ENCODE measurements around the gene TSEN15.

TSEN15 gene

DNA sequence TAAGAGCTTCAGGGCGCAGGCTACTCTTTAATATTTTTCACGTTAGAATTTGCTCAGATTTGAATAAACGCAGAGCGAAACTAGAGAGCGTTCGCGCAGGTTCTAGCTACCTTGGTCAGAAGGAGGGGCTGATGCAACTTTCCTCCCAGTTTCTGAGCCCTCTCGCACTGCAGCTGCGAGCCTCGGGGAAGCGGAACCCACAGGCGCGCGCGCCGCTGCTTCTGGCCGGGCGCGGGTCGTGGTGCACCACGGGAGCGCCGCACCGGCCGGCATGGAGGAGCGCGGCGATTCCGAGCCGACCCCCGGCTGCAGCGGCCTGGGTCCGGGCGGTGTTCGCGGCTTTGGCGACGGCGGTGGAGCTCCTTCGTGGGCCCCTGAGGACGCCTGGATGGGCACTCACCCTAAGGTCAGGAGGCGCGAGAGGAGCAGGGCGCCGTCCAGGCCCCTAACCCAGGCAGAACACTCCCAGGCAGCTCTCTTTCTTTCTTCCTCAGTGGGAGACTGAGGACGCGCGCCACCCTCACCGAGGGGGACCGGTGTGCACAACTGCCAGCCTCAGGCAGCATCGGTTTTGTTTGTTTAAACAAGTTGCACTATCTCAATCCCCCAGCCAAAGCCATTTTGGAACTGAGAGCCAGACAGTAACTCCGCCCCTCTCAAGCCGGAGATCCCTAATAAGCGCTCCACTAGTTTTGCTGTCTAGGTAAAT is at the start of gene TSEN15:
TSS of gene TSEN15 (plus strand) at position 246 of the 709 bp plus-strand sequence. CDS start at position 272, 26 bp downstream.
- peak; percentile 59 to 81 for DNase-seq

DNA sequence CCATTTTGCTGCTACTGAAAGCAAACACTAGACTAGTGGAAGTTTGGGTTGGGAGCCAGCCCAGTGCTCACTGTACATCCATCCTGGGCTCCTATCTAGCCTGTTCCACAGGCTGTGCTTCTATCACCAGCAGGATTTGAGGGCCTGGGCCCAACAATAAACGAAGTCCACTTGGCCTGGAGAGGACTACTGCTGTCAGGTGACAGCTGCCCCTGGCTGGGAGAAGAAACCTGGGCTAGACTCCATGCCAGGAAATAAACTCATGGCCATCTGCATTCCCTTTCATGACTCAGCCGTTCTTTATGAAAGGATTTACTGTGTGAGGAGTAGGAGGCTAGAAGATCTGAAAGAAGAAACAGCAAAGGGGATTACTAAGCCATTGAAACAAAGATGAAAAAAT is 49.5 kb upstream of the TSEN15 start:
- DNase-seq: peak in 1 of 2 experiments; percentile 36

DNA sequence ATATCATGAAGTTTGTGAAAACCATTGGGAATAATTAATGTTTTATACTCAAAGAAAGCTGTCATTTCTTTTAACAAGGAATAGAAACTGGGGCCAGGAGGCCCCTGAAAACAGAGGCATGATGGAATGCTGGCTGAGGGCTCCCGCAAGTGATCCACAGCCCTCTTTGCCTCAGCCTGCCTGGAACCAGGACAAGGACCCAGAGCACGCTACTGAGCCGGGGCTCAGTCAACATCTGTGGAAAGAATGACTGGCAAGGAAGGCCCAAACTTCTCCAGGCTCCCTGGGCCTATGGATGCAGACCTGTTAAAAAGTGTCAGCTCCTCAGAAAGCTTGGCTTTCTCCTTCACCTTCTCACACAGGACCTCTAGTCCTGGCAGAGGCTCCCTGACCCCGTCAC is 46.6 kb upstream of the TSEN15 start:
- DNase-seq: no peak

DNA sequence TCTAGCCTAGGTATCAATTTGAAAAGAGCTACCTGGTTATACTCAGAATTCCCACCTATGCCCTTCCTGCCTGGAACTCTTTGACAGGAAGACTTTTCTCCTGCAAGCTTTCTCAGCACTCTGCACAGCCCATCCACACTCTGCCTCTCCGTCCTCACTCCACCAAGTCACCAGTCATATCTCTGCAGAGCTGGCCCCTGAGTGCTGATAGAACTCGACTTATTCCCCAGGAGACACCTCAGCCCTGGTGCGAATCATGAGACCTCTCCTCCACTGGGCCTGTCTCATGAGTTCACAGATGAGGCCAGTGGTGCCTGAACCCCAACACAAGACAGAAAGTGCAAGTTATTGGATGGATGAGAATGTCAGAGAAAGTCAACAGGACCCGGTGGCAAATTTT is 46.0 kb upstream of the TSEN15 start:
- no peak for DNase-seq

DNA sequence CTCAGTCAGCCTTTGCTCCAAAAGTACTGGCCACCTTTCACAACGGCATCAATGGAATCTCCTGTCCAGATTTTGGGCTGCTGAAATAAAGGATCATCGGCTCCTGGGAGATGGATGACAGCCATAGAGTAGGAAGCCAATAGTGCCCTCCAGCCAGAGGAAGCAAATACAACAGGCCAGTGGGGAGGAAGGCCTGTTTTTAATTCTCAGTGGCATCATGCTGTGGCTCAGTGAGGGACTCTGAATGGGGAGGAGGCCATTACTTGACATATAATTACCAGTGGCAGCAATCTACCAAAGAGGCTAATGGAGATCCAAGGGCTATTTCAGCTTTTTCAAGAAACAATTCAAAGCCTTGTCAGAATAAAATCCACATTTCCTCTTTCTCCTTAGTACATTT is 40.7 kb upstream of the TSEN15 start:
- no peak for DNase-seq

DNA sequence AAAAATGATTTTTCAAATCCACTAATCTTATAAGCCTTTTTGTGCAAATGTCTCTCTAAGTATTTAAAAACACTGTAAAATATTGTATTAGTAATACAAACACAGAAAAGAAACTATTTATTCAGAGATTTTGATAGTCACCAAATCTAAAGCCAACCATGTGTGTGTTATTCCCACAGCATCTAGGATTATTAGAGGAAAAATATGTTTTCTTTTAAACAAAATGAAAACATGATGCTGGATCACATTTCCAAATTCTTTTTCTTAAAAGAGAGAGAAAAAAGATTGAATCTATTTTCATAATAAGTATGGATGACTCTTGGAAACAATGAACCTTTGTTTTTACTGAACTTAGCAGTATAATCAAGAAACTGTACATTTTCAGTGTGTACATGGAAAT is 39.3 kb upstream of the TSEN15 start:
- no peak for DNase-seq

DNA sequence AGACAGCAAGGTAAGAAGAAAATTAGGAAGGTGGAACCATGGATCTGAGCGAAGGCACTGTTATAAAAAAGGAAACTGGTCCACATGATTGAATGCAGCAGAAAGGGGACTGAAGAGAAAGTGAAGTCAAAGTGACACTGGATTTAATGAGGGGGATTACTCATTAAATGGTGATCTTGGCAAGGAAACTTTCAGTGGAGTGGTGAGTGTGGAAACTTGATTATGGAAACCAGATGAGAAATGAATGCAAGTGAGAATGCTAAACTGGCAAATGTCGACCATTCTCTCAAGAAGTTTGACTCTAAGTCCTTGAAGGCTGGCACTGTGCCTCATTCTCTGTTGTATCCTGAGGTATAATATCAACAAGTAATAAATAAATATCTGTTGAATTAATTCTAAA is 37.3 kb upstream of the TSEN15 start:
- no peak for DNase-seq

DNA sequence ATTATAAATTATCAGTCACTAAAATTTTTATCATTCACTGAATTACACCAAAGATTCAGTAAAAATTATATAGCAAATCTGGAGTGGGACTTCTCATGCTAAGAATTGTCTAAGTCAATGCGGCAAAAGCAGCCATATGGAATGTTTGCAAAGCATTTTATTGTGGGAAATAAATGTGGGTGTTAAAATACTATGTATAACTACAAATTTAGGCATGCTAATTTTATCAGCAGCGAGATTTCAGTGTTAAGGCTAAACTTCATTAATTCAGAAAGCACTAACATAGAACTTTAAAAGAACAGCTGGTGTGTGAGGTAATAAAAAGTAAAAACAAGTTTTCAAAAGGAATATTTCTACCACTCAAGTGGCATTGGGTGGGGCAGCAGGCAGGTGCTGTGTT is 35.4 kb upstream of the TSEN15 start:
- peak in 1 of 2 experiments; percentile 16 for DNase-seq

DNA sequence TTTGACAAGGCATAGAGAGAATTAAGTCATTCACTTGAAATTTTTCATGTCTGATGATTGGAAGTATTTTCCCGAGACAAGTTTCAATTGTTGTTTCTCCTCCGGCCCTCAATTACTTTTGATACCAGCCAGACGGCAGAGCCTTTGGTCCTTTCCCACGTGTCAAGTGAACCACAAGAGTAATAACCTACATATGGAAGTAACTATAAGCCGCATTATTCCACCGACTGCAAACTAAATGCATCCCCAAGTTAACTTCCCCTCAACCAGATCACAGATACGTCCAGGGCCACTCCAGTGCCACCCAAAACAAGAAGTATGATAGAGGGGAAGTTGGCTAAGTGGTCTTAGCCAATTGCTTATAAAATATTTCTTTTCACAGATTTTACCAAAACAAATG is 34.2 kb upstream of the TSEN15 start:
- no peak for DNase-seq

DNA sequence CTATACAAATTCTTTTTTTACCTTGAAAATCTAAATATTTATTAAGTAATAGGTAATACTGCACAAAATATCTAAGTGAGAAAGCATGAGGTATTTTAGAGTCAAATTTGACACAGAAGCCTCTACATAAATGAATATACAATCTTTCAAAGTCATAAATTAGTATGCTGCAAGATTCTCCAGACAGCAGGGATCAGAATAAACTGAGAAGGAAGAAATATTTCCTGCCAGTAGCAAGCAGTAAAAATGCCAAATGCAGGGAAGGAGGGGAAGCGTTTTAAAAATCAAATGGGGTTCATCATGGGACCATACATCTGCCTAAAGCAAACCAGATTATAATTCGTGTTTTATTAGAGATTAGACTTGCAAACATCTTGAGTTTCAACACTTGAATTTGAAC is 32.9 kb upstream of the TSEN15 start:
- no peak for DNase-seq

DNA sequence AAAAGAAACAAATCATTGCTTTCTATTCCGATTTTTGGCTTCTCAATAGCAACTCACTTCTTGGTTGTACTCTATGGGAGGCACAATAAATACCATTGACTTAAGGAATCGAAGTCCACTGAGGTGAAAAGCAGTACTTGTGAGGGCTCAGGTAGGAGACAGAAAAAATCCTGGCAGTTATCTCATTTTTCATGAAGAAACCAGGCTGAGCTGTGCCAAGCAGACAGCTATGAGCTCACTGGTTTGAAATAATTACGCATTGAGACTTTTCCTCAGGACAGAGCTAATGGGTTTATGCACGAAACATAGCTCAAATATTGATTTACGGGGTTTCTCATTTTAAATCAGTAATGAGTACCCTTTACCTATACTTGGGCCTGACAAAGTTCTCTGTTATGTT is 32.5 kb upstream of the TSEN15 start:
- no peak for DNase-seq

DNA sequence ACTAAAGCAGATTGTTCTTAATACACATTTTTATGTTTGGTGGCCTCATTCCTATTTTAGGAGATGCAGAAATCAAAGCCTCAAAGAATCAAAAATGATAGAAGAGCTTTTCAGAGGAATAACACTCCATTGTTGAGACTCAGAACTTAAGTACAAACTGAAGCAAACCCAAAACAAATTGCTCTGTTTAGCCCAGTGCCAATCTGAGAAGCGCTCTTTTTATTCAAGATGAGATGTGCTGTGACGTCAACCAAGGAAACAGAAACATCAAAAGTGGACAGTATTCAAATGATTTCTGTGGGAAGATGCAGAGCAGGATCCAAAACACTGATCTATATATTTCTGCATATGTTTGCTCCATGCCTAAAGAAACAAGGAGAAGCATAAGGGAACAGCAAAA is 32.0 kb upstream of the TSEN15 start:
- DNase-seq: no peak

DNA sequence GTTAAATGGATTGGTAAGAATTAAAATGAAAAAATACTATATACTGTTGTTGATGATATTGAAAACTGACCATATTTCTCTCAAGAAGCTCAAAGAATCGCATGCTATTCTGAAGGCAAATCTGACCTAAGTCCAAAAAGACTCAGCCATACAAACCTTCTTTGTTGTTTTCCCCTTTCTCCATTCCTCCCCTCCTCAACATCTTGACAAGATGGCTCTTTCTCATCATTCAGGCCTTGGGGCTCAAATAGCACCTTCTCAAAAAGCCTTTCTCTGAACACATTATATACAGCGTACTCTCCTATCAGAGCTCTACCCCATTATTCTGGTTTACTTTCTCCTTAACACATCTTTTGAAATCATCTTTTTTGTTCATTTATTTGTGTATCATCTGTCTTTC is 31.2 kb upstream of the TSEN15 start:
- DNase-seq: no peak

DNA sequence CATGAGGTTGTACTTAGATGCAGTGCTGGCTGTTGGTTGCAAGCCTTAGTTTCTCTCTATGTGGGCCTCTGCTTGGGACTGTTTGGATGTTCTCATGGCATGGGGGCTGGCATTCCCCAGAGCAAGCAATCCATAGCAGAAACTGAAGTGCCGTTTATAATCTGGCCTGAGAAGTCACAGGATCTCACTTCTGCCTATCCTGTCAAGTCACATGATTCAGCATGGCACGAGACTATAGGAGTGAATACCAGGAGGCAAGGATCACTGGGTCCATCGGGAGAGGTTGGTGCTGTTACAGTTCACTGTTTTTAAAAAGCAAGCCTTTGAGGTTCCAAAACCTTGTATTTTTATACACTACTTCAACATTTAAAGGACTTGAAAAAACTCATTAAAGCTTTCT is 30.7 kb upstream of the TSEN15 start:
- no peak for DNase-seq

DNA sequence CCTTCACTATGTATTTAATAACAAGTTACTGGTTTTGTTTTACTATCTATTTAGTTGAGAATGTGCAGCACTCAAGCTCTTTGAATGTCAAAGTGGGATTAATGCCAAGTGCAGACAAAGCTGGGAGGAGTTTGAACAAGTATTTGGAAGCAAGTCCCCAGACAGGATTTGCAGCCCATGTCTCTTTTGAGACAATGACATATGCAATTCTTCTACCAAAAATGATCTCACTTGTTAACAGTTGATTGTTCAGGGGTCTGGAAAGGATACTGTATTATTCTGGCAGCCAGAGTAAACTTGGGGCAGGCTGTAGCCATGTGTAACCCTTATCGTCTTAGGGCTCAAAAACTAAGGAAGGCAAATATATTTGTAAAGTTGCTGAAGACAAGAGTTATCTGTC is 29.8 kb upstream of the TSEN15 start:
- DNase-seq: peak in 1 of 2 experiments; percentile 14

DNA sequence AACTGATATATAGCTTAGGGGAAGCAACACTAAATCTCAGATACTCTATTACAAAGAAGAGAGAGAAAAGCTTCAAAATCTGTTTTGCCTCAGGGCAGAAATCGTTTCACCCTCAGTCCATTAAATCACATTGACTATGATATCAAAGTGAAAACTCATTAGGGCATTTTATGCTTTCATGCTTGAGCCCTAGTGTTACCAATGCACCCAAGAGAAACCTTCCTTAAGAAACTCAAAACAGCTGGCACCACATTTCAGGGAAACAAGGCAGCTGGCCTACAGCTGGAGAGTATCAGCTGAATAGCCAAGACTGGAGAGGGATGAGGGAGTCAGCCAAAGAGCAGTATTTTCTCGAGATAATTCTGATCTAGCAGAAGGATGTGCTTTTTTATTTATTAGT is 28.9 kb upstream of the TSEN15 start:
- peak; percentile 3 to 71 for DNase-seq

DNA sequence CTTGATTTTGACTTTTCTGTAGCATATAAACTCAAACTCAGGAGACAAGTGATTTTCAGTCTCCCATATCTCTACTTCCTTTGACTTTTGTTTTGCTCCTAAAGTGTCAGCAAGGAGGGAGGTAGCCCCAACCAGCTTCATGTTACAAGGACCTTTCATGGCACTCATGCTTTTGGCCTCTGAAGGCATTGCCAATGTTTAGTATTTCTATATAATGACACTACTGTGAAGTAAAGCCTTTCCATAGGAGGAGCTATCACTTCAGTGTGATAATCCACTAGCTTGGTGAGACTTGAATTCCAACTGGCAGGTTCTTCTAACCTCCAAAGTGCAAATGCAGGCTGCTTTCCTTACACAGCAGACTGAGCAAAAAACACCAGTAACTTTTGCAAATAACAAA is 28.4 kb upstream of the TSEN15 start:
- peak in 1 of 2 experiments; percentile 28 for DNase-seq

DNA sequence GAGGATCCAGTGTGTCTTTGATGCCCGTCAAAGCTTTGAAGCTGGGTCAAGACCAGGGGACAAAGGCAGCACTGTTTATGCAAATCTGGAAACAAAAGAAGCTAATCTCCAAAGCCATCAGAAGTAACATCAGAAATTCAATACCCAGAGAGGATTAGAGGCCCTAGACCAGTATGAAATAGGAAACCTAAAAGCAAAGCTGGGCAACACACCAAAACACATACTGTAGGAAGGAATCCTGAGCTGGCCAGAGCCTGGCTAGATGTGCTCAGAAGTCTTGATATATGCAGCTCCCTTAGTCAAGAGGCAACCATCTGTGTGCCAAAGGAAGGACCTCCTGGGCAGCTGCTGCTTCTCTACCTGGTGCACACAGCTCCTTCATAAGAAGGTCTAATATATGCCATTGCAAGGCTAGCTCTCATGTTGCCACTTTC is 26.3 kb upstream of the TSEN15 start:
- DNase-seq: peak; percentile 93 to 98

DNA sequence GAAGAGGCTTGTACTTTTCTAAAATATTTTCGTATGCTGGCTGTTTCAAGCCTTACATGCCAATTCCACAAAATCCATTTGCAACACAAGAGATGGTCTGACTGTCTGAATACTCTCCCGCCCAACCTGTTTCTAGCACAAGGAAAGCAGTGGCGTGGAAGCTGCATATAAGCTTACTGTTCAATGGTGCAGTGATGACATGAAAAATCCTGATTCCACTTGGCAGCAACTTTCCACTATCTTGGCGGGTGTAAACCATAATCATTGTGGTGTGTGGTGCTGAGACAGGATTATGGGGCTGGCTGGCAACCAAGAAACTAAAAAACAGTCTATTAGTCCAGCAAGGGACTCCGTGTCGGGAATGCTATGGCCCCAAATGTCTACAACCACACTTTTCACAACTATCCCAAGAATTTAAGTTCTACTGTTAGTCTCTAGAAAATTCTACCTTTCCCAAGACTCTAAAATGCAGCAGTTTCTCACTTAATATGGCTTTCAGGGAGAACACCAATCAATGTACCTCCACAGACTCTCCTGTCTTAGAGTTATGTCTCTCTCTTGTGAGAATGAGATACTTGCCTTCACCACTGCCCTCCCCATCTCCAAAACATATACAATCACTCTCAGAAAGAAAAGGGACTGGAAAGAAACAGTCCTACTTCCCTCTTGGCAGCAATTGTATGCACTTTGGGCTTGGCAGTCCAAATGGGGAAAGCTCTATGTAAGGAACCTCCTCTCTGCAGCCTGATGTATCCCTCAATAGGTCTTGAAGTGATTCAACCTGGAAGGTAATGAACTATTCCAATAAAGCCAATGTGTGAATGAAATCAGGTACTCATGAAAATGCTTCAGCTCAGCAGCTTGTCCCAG is 23.5 kb upstream of the TSEN15 start:
- no peak for DNase-seq

DNA sequence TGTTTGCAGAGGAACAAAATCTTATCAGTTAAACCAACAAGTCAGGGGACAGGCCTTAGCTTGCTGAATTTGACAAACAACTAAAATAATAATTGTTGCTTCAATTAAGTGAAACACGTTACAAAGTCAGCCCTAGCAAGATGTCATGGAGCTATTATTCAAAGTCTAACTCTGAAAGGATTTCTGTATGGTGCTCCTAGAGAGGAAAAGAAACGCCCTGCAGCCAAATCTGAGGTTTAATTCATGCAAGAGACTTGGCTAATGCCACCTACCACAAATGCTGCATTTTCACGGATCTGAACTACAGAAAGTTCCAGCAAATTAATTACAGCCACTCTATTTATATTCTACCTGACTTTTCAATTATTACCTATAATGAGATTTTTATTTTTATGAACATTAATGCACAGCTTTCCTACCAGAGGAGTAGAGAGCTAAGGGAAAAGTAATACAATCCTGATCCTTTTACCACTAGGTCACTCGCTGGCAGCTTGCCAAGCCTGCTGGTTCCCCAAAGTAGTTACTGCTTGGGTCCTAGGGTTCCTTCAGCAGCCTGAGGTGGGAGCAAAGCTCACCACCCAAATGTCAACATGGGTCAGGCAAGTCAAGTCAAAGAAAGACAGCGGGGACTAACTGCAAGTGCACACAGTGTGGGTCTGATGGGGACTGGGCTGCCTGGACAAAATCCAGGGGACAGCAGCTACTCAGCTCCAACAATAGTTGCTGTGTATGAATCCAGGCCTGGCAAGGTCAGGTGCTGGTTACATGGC is 22.5 kb upstream of the TSEN15 start:
- DNase-seq: peak in 1 of 2 experiments; percentile 51

DNA sequence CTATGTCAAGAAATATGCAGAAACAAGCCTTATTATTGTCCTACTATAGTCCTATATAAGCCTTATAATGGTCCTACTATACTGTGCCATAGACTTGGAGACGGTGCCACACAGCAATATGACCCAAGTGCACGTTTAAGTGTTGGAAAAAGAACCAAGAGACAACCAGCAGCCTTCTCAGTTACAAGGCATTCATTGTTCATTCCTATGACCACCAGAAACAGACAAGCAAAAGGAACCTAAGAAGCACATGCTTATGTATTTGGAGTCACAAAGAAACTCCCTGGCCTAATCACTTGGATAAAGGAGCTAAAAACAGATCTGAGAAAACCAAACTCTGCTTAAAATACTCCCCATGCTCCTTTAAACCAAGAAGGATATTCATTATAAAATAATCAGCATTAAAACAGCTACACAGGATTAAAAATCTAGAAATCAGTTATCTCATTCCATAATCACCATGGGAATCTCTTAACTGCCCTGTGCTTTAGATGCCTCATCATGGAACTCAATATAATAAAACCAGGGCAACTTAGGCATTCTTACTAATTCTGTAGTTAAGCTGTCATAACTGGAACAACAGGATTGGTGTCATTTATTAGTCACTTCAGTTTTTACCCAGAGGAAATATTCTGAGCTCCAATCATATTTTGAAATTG is 21.0 kb upstream of the TSEN15 start:
- no peak for DNase-seq

DNA sequence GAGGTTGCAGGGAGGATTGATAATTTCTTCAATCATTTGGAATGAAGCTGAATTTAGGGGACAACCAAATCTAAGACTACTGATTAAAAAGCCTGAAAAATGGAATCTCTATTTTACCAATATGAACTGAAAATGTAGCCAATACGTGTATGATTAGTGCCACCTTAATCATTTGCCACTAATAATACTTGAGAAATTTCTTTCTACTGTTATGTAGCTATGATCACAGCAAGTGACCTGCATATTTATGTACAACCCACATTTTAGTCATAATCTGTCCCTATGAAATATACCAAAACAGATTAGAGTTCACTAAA is 20.5 kb upstream of the TSEN15 start:
- DNase-seq: no peak

Data from NCI-H524 (cell line).